NB4 (cell line): Measurements from ENCODE around the gene DCUN1D2.

ENCODE experiments used
- CTCF ChIP-seq: IDR thresholded peaks from one replicate; pipeline ENCODE4 v1.5.1; 2012; ENCODE audit warnings: low read depth, low read length
- POLR2A ChIP-seq: IDR thresholded peaks from 2 replicates; pipeline ENCODE4 v1.6.1; 2011; ENCODE audit warnings: mild to moderate bottlenecking; ENCODE audit not compliant: insufficient read length; ENCODE audit errors: extremely low read depth

- no peak for TF ChIP-seq CTCF
- no peak for TF ChIP-seq POLR2A
These were observed 40.7 kb upstream of the DCUN1D2 start for GRCh38 chr13:113531041-113531873.
